ENCODE results near the gene CLCN5. TPM values are rescaled to one million over a fixed set of nuclear protein-coding genes. Genes with fewer than 3 reads are reported as not detected.
"Not testable (repeated sequence)": the region's sequence is repeated elsewhere in the genome, so short reads cannot be mapped to it uniquely, and the experiment has no call there.

Gene CLCN5
- total and polyA plus RNA-seq, 4 donors, result 6.9 to 28.9 (median 13.7) TPM

DNA sequence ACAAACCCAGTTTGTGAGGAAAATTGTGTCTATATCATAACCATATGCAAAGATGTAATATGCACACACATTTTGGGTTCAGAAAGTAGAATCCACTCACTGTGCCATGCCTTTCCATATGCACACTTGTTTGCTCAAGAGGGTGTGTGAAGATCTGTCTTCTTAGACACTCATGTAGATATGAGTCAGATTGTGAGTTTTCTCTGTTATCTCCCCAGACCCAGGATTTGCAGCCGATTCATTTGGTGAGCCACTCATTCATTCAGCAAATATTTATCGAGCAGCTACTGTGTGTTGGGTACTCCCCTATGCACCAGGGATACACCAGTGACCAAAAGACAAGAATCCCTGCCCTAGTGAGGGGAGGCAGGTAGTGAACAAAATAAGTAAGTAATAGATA, 81.5 kb downstream of the CLCN5 start:
- Histone ChIP-seq H3K9me3 (ENCODE audit: control insufficient read depth, insufficient read depth, low read length) (no peaks in the 10 kb centered on the region), H3K27me3 (ENCODE audit: control insufficient read depth, insufficient read depth, low read length) (no peaks in the 10 kb centered on the region), H3K36me3 (ENCODE audit: control insufficient read depth, insufficient read depth, low read length) (no peaks in the 10 kb centered on the region), H3K27ac (ENCODE audit: low read depth, low read length) (no peak overlapping the region), H3K4me3 (ENCODE audit: low read depth, low read length) (no peak overlapping the region), H3K4me1 (ENCODE audit: control insufficient read depth, insufficient read depth, low read length) (no peaks in the 10 kb centered on the region)
- WGBS (ENCODE audit: insufficient coverage), result 82% methylated on average over 2 of the region's 2 CpGs
- DNase-seq (ENCODE audit: low read depth in 4 of 6, low spot score in 6 of 6), result no peak

GRCh38 chrX:50025591-50025990, 103.2 kb downstream of the CLCN5 start:
- H3K27ac ChIP-seq (ENCODE audit: low read depth, low read length); H3K36me3 ChIP-seq (ENCODE audit: control insufficient read depth, insufficient read depth, low read length); H3K4me1 ChIP-seq (ENCODE audit: control insufficient read depth, insufficient read depth, low read length); H3K27me3 ChIP-seq (ENCODE audit: control insufficient read depth, insufficient read depth, low read length); DNase-seq (ENCODE audit: low read depth in 4 of 6, low spot score in 6 of 6); H3K4me3 ChIP-seq (ENCODE audit: low read depth, low read length); H3K9me3 ChIP-seq (ENCODE audit: control insufficient read depth, insufficient read depth, low read length): not testable (repeated sequence)
- 83% methylated on average over 1 of the region's 5 CpGs for WGBS (ENCODE audit: insufficient coverage)

- Histone ChIP-seq H3K4me1 (ENCODE audit: control insufficient read depth, insufficient read depth, low read length) (no peaks in the 10 kb centered on the region), H3K27me3 (ENCODE audit: control insufficient read depth, insufficient read depth, low read length) (no peaks in the 10 kb centered on the region), H3K27ac (ENCODE audit: low read depth, low read length) (no peak overlapping the region), H3K36me3 (ENCODE audit: control insufficient read depth, insufficient read depth, low read length) (no peaks in the 10 kb centered on the region), H3K9me3 (ENCODE audit: control insufficient read depth, insufficient read depth, low read length) (no peaks in the 10 kb centered on the region), H3K4me3 (ENCODE audit: low read depth, low read length) (no peak overlapping the region)
- no peak for DNase-seq (ENCODE audit: low read depth in 4 of 6, low spot score in 6 of 6)
Observed at GRCh38 chrX:50035126-50035525, 112.7 kb downstream of the CLCN5 start.

GRCh38 chrX:50036426-50036825, 114.0 kb downstream of the CLCN5 start:
- H3K27ac ChIP-seq (ENCODE audit: low read depth, low read length), result peak overlapping the region; percentile 29

GRCh38 chrX:50045823-50046222, 123.4 kb downstream of the CLCN5 start:
- WGBS (ENCODE audit: insufficient coverage), result no CpG with 5 or more reads among the region's 3 CpGs
- no peaks in the 10 kb centered on the region for H3K9me3 ChIP-seq (ENCODE audit: control insufficient read depth, insufficient read depth, low read length)
- no peak overlapping the region for H3K27ac ChIP-seq (ENCODE audit: low read depth, low read length)
- H3K27me3 ChIP-seq (ENCODE audit: control insufficient read depth, insufficient read depth, low read length), result peaks cover 4% of the 10 kb centered on the region
- no peaks in the 10 kb centered on the region for H3K4me1 ChIP-seq (ENCODE audit: control insufficient read depth, insufficient read depth, low read length)
- H3K36me3 ChIP-seq (ENCODE audit: control insufficient read depth, insufficient read depth, low read length), result no peaks in the 10 kb centered on the region
- peak in 1 of 6 donors; percentile 1 for DNase-seq (ENCODE audit: low read depth in 4 of 6, low spot score in 6 of 6)
- H3K4me3 ChIP-seq (ENCODE audit: low read depth, low read length), result no peak overlapping the region

More at GRCh38 chrX:50036426-50036825, 114.0 kb downstream of the CLCN5 start:
- no CpG with 5 or more reads among the region's 2 CpGs for whole genome bisulfite sequencing (ENCODE audit: insufficient coverage)
- no peak overlapping the region for H3K4me3 ChIP-seq (ENCODE audit: low read depth, low read length)
- no peaks in the 10 kb centered on the region for H3K9me3 ChIP-seq (ENCODE audit: control insufficient read depth, insufficient read depth, low read length)
- no peaks in the 10 kb centered on the region for H3K27me3 ChIP-seq (ENCODE audit: control insufficient read depth, insufficient read depth, low read length)
- no peaks in the 10 kb centered on the region for H3K4me1 ChIP-seq (ENCODE audit: control insufficient read depth, insufficient read depth, low read length)
- H3K36me3 ChIP-seq (ENCODE audit: control insufficient read depth, insufficient read depth, low read length), result no peaks in the 10 kb centered on the region
- peak in 2 of 6 donors; percentile 1 to 21 for DNase-seq (ENCODE audit: low read depth in 4 of 6, low spot score in 6 of 6)

DNA sequence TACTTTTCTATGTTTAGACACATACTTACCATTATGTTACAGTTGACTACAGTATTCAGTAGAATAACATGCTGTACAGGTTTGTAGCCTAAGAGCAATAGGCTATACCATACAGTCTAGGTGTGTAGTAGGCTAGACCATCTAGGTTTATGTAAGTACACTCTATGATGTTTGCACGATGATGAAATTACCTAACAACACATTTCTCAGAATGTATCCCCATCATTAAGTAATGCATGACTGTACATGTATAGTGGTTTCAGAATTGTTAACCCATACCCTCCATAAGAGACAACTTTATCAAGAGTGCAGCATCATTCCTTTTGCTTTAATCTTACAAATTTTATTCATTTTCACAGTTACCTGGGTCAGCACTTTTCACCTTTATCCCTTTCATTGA, 126.8 kb downstream of the CLCN5 start:
- no peak for DNase-seq (ENCODE audit: low read depth in 4 of 6, low spot score in 6 of 6)
- H3K36me3 ChIP-seq (ENCODE audit: control insufficient read depth, insufficient read depth, low read length), result no peaks in the 10 kb centered on the region
- no peak overlapping the region for H3K27ac ChIP-seq (ENCODE audit: low read depth, low read length)
- H3K4me3 ChIP-seq (ENCODE audit: low read depth, low read length), result no peak overlapping the region
- peaks cover 2% of the 10 kb centered on the region for H3K27me3 ChIP-seq (ENCODE audit: control insufficient read depth, insufficient read depth, low read length)
- no peaks in the 10 kb centered on the region for H3K9me3 ChIP-seq (ENCODE audit: control insufficient read depth, insufficient read depth, low read length)
- no peaks in the 10 kb centered on the region for H3K4me1 ChIP-seq (ENCODE audit: control insufficient read depth, insufficient read depth, low read length)
- whole genome bisulfite sequencing (ENCODE audit: insufficient coverage), result no CpG with 5 or more reads among the region's 1 CpG

- Histone ChIP-seq H3K4me1 (ENCODE audit: control insufficient read depth, insufficient read depth, low read length) (no peaks in the 10 kb centered on the region), H3K36me3 (ENCODE audit: control insufficient read depth, insufficient read depth, low read length) (no peaks in the 10 kb centered on the region), H3K9me3 (ENCODE audit: control insufficient read depth, insufficient read depth, low read length) (no peaks in the 10 kb centered on the region), H3K4me3 (ENCODE audit: low read depth, low read length) (no peak overlapping the region), H3K27me3 (ENCODE audit: control insufficient read depth, insufficient read depth, low read length) (no peaks in the 10 kb centered on the region), H3K27ac (ENCODE audit: low read depth, low read length) (no peak overlapping the region)
- no peak for DNase-seq (ENCODE audit: low read depth in 4 of 6, low spot score in 6 of 6)
- WGBS (ENCODE audit: insufficient coverage), result no CpG with 5 or more reads among the region's 1 CpG
Observed at GRCh38 chrX:50054147-50054546, 131.8 kb downstream of the CLCN5 start.

GRCh38 chrX:50066318-50066937, 144.0 kb downstream of the CLCN5 start:
- Histone ChIP-seq H3K27me3 (ENCODE audit: control insufficient read depth, insufficient read depth, low read length) (no peaks in the 10 kb centered on the region), H3K4me1 (ENCODE audit: control insufficient read depth, insufficient read depth, low read length) (no peaks in the 10 kb centered on the region), H3K9me3 (ENCODE audit: control insufficient read depth, insufficient read depth, low read length) (no peaks in the 10 kb centered on the region), H3K36me3 (ENCODE audit: control insufficient read depth, insufficient read depth, low read length) (no peaks in the 10 kb centered on the region), H3K4me3 (ENCODE audit: low read depth, low read length) (no peak overlapping the region), H3K27ac (ENCODE audit: low read depth, low read length) (no peak overlapping the region)
- no CpG with 5 or more reads among the region's 4 CpGs for WGBS (ENCODE audit: insufficient coverage)
- no peak for DNase-seq (ENCODE audit: low read depth in 4 of 6, low spot score in 6 of 6)

GRCh38 chrX:50067435-50068284, 145.3 kb downstream of the CLCN5 start:
- H3K27ac ChIP-seq (ENCODE audit: low read depth, low read length), result peak overlapping the region; percentile 65
- no peaks in the 10 kb centered on the region for H3K36me3 ChIP-seq (ENCODE audit: control insufficient read depth, insufficient read depth, low read length)
- peak overlapping the region; percentile 17 for H3K4me3 ChIP-seq (ENCODE audit: low read depth, low read length)
- no peaks in the 10 kb centered on the region for H3K27me3 ChIP-seq (ENCODE audit: control insufficient read depth, insufficient read depth, low read length)
- WGBS (ENCODE audit: insufficient coverage), result 32% methylated on average over 6 of the region's 9 CpGs
- DNase-seq (ENCODE audit: low read depth in 4 of 6, low spot score in 6 of 6), result peak; percentile 52 to 94 (median 64)
- H3K9me3 ChIP-seq (ENCODE audit: control insufficient read depth, insufficient read depth, low read length), result no peaks in the 10 kb centered on the region
- H3K4me1 ChIP-seq (ENCODE audit: control insufficient read depth, insufficient read depth, low read length), result no peaks in the 10 kb centered on the region

- no peaks in the 10 kb centered on the region for H3K36me3 ChIP-seq (ENCODE audit: control insufficient read depth, insufficient read depth, low read length)
- H3K4me1 ChIP-seq (ENCODE audit: control insufficient read depth, insufficient read depth, low read length), result no peaks in the 10 kb centered on the region
- no peak for DNase-seq (ENCODE audit: low read depth in 4 of 6, low spot score in 6 of 6)
- peak overlapping the region; percentile 65 for H3K27ac ChIP-seq (ENCODE audit: low read depth, low read length)
- H3K4me3 ChIP-seq (ENCODE audit: low read depth, low read length), result no peak overlapping the region
- no peaks in the 10 kb centered on the region for H3K27me3 ChIP-seq (ENCODE audit: control insufficient read depth, insufficient read depth, low read length)
- H3K9me3 ChIP-seq (ENCODE audit: control insufficient read depth, insufficient read depth, low read length), result no peaks in the 10 kb centered on the region
- no CpG with 5 or more reads among the region's 2 CpGs for WGBS (ENCODE audit: insufficient coverage)
Observed at GRCh38 chrX:50068285-50068563, 145.8 kb downstream of the CLCN5 start.

Measured in spinal cord (tissue), 10 donors.